ENCODE data around the gene FBN1.

FBN1 gene

DNA sequence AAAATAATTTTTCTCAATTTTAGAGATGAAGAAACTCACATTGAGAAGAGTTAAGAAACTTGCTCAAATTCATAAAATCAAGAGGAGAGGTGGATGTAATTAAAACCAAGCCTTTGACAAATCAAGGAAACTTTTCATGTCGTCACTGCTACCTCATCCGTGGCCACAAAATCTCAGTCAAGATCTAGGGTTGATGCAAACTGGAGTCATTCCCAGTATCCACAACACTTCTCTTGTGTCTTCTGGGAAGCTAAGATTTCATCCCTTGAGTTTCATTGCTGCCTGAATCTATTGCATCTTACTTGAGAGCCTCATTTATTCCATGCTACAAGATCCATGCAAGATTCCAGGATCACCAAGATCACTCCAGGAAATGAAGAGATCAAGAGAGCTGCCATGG lies 5.4 kb upstream of the FBN1 start:
- no peak for DNase-seq

GRCh38 chr15:48647962-48648361 lies 2.5 kb upstream of the FBN1 start:
- peak; percentile 21 for DNase-seq

DNA sequence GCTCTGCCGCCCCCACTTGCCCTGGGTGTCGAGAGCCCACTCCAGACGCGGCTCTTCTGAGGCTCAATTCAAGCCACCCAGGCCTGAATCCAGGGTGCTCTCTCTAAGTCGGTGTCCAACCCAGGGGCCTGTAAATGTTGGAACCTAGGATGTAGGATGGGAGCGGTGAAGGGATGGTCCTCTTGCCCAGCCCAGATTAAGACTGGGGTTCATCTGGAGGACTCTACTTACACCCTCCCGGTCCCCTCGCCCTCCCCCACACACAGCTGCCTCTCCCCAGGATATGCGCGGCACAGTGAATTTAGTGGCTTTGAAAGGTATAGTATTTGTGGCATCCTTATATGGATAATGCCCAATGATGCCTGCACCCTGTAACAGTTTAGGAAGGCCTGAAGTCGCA lies 822 bp upstream of the FBN1 start:
- no peak for DNase-seq

GRCh38 chr15:48644827-48645557 lies 517 bp downstream of the FBN1 start:
- DNase-seq: peak; percentile 53

GRCh38 chr15:48644467-48644826 lies 1.1 kb downstream of the FBN1 start:
- peak; percentile 41 for DNase-seq

GRCh38 chr15:48643776-48644466 lies 1.6 kb downstream of the FBN1 start:
- DNase-seq: no peak

GRCh38 chr15:48643206-48643605 lies 2.3 kb downstream of the FBN1 start:
- DNase-seq: peak; percentile 4

- no peak for DNase-seq
Measured at GRCh38 chr15:48642795-48643194, 2.7 kb downstream of the FBN1 start.

DNA sequence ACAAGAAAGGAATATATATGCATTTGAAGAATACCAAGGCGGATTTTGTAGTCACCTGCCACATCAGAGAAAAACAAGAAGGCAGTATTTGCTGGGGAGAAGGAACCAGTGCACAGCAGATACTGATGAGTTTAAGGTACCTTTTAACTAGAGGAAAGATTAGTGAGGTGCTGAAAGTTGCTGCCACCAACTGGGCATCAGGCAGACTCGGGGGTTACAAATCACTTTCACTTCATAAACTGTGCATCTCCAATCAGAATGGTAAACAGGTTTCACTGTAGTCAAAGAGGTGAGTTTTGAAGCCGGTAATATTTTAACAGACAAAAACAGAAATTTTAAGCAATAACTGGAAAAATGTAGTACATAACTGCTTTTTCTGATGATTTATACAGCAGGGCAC lies 4.1 kb downstream of the FBN1 start:
- no peak for DNase-seq

- DNase-seq: no peak
Measured at GRCh38 chr15:48638963-48639362, 6.5 kb downstream of the FBN1 start.

- DNase-seq: no peak
Measured at GRCh38 chr15:48637639-48638038, 7.9 kb downstream of the FBN1 start.

- DNase-seq: no peak
Measured at GRCh38 chr15:48636511-48636910, 9.0 kb downstream of the FBN1 start.

DNA sequence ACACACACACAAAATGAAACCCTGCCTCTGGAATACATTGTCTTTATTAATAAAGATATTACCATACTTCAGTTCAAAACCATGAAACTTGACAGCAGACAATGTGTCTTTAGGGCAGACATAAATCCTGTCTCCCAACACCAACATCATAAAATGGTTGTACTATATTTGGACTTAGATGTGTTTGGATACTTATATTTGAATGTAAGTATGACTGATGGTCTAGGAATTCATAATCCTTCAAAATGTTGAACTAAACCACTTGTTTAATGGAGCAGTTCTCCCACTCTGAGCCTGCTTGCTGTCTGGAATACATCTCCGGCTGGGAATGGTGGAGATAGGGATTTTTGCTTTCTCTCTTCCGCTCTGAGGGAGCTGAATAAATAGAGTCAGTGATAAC lies 10.6 kb downstream of the FBN1 start:
- DNase-seq: no peak

DNA sequence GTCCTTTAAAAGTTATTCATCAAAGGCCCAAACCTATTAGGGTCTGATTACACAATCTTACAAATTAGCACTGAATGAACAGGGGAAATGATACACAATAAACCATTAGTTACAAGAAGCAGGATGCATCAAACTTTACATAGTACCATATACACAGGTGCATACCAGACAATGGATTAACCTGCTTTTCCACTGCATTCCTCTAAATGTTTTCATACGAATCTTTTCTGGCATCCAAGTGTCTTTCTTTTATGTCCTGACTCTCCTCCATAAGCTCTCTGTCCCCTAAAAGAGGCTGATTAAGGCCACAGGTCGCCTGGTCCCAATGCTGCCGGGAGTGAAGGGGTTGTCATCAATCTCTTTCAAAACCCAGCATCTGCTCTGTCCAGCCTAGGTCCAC lies 11.4 kb downstream of the FBN1 start:
- no peak for DNase-seq

DNA sequence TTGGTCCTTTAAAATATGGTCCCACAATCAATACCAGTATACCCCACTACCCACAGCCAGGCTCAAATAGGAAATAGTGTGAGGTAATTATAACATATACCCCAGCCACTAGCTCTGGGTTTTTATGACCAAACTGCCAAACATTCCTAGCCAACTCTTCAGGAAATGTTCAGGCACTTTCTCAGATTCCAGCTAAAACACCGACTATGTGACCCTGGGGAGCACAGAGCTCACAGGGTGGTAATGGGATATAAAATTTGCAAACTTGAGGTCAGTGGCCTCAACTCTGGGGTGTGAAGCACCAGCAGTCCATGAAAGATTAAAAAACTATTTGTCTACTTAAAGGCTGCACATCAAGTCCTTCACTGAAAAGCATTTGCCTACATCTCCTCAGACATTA lies 12.9 kb downstream of the FBN1 start:
- no peak for DNase-seq

DNA sequence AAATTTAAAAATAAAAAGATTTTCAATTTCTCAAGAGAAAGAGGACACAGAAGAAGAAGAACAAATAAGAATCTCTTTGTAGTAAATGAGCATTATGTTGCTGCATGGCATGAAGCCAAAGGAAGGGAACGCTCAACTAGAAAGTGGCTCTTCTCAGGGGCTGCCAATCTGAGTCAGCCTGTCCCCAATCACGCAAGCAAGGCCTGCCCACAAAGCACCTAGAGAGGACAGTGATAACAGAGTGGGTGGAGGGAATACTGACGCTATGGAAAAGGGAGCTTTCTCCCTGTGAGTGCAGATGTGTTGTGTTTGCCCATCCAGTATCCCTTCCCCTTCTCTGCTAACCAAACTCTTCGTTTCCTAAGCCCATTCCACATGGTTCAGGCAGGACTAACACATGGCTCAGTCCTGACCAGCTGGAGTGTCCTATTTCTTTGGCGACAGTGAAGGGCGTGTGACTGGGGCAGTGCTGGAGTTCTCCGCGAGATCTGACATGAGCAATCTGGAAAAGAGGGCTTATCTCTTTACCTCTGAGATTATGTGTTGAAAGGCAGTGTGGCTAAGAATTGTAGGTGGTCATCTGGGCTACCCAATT lies 14.2 kb downstream of the FBN1 start:
- no peak for DNase-seq

DNA sequence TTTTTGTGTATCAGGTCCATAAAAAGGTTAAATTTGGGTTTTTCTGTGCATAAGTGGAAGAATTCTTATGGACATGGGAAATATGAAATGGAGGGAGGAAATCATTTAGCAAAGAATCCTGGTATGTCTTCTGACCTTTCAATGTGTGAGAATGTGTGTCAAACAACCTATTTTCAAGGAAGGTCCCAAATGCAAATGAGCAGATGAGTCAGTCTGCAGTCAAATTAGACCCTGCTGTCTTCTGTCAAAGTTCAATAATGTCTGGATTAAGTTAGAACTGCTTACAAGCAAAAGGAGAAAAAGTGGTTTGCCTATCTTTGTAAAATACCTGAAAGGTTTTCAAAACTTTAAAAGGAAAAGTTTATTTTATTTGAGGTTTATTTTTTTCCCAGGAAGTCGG lies 15.3 kb downstream of the FBN1 start:
- DNase-seq: no peak

GRCh38 chr15:48628832-48629231 lies 16.7 kb downstream of the FBN1 start:
- DNase-seq: no peak

DNA sequence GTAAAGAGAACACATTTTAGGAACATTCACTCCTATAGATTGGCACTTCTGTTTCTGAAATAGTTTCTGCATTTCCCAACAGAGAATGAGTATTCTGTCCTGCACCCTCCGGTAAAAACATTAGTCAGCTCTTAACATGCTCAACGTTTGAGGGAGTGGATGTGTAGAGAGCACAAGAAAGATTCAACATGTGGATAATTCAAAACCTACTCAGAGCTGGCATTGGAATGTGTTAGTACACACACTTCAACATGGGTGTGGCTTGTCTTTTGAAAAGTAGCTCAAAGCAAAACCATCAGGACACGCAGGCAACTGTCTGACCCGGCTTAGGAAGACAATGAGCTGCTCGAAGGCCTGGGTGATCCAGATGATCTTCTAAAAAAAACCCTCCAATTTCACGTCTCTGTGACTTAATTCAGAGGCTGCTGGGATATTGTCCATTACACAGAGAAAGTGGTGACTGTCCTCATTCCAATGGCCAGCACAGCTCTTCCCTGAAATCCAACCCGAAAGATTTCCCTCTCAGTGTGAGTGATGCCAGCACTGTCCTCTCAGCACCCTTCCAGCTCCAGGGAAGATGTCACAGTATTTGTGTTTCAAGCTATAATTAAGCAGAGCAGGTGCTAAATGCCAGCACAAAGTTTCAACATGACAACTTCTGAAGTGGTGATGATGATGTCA lies 18.1 kb downstream of the FBN1 start:
- no peak for DNase-seq

DNA sequence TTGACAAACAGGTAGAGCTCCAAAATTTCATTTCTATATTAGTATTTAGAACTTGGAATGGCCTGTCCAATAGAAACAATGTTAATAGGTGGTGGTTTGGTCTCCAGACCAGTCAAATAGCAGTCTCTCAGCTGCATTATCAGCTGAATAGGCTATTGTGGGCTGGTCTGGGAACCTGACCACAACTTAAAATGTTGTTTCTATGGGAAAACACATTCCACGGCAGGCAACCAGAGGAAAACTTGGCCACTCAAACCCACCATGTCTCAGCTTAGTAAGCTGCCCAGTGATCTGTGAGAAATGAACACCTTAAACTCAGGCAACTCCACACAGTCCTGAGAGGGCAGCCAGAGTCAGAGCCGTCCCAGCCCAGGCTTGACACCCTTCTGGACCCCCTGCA lies 20.4 kb downstream of the FBN1 start:
- DNase-seq: no peak

DNA sequence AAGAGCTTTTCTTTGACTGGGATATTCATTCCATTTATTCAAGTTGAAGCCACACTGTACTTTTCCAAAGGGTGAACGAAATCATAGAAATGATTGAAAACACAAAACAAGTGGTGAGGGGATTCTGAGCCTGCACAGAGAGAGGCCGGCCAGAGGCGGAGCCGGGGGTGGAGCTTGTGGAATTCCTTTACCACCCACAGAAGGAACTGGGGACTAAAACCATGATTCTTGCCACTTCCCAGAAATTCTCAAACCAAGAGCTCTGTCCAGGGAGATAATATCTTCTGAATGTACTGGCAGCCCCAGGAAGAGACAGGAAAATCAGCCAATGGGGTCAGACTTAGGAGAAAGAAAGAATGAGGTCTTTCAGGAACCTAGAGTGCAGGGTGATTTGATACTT lies 20.8 kb downstream of the FBN1 start:
- no peak for DNase-seq

DNA sequence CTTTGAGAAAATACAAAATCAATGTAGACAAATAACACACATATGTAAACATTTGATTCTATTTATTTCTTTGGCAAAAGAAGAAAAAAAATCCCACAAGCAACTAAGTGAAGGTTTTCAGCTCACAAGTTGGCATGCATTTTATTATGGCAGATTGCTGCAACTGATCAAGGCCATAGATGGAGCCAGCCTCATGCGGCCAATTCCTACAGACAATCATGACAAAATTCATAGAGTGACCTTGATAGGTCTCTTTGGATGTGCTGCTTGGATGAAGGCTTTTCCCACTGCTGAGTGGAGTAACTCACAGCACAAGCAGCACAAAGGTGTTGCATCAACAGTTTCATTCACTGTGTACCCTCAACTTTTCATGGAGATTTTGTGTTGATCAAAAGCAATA lies 22.1 kb downstream of the FBN1 start:
- no peak for DNase-seq

DNA sequence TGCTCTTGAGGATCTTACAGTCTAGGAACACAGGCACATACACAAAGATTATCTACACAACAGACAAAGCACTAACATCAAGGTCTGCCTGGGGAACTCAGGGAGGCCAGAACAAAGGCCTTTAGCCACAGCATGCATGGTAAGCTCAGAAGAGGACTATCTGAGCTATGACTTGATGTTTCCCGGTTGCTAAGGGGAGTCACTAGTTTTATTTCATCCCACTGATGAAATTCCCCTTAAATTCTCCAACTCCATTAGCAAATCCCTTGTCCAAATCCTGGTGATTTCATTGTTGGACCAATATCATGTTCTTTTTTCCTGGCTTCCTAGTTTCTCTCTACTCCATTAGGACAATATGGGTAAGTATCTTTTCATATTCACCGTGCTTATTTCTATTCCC lies 23.3 kb downstream of the FBN1 start:
- DNase-seq: no peak

DNA sequence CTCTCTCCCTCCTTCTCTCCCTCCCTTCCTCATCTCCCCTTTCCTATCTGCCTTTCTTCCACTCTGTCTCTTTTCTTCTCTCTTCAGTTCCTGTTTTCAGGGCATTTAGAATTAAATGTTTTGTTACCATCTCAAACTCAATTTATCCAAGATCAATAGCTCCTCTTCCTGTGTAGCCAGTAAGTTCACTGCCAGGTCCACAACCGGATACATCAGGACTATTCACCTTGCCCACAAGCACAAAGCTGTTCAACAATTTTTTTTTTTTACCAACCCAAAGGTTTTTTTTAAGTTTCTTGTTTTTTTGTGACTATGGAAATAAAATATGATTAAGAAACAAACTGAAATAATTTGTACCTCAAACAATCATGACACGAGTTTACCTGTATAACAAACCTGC lies 26.1 kb downstream of the FBN1 start:
- DNase-seq: no peak
